ENCODE data around the gene PTK6.
"Not testable (repeated sequence)": the region's sequence is repeated elsewhere in the genome, so short reads cannot be mapped to it uniquely, and the experiment has no call there.

The PTK6 gene

GRCh38 chr20:63517376-63518309, 19.5 kb downstream of the PTK6 start:
- Histone ChIP-seq H3K36me3 (ENCODE audit: control insufficient read depth in 2 of 2, insufficient read depth in 1 of 2, low read length in 2 of 2) (peaks cover 0 to 12% of the 10 kb centered on the region in 2 experiments; a peak in 1 of 3 replicates), H3K4me1 (ENCODE audit: control insufficient read depth, insufficient read depth, low read length) (no peaks in the 10 kb centered on the region), H3K9me3 (ENCODE audit: control insufficient read depth, insufficient read depth, low read depth, low read length) (no peaks in the 10 kb centered on the region), H3K27ac (ENCODE audit: extremely low read depth, low read depth, low read length) (no peak overlapping the region), H3K4me3 (ENCODE audit: low read depth, low read length) (no peak overlapping the region)
- CTCF ChIA-PET: interaction anchor here (2.8 kb wide), 1 partner anchor 21 kb away, joined by 12 read pairs; no protein-coding TSS in a partner anchor
- POLR2A ChIA-PET: no interaction called here
- TF ChIP-seq ZNF530 (tag by site-specific recombination; IDR thresholded peaks at IDR 0.05; ENCODE audit: low read depth) (no peak), ZBTB20 (tag by site-specific recombination; IDR thresholded peaks at IDR 0.05) (no peak), IKZF3 (tag by site-specific recombination; IDR thresholded peaks at IDR 0.05) (no peak), ZNF585B (tag by site-specific recombination; IDR thresholded peaks at IDR 0.05) (no peak), ZNF433 (tag by site-specific recombination; IDR thresholded peaks at IDR 0.05; ENCODE audit: low read depth) (no peak), ZNF280D (tag by site-specific recombination; IDR thresholded peaks at IDR 0.05) (no peak), ZNF2 (tag by site-specific recombination; IDR thresholded peaks at IDR 0.05) (no peak), GLI4 (tag by site-specific recombination; IDR thresholded peaks at IDR 0.05) (no peak), PBX3 (CRISPR knock-in tag; IDR thresholded peaks at IDR 0.05) (no peak)

GRCh38 chr20:63514520-63514919, 22.7 kb downstream of the PTK6 start:
- CTCF ChIA-PET; H3K36me3 ChIP-seq (ENCODE audit: control insufficient read depth in 2 of 2, insufficient read depth in 1 of 2, low read length in 2 of 2); H3K27ac ChIP-seq (ENCODE audit: extremely low read depth, low read depth, low read length); H3K9me3 ChIP-seq (ENCODE audit: control insufficient read depth, insufficient read depth, low read depth, low read length); H3K4me3 ChIP-seq (ENCODE audit: low read depth, low read length); POLR2A ChIA-PET; H3K4me1 ChIP-seq (ENCODE audit: control insufficient read depth, insufficient read depth, low read length): not testable (repeated sequence)
- TF ChIP-seq ZNF335 (tag by site-specific recombination; conservative IDR thresholded peaks at IDR 0.05): peak; percentile 65
- TF ChIP-seq PRDM1 (tag by site-specific recombination; IDR thresholded peaks at IDR 0.05): peak; percentile 51

GRCh38 chr20:63513207-63513606, 24.0 kb downstream of the PTK6 start:
- Histone ChIP-seq H3K36me3 (ENCODE audit: control insufficient read depth in 2 of 2, insufficient read depth in 1 of 2, low read length in 2 of 2) (no peaks in the 10 kb centered on the region), H3K9me3 (ENCODE audit: control insufficient read depth, insufficient read depth, low read depth, low read length) (no peaks in the 10 kb centered on the region), H3K4me3 (ENCODE audit: low read depth, low read length) (no peak overlapping the region), H3K27ac (ENCODE audit: extremely low read depth, low read depth, low read length) (no peak overlapping the region), H3K4me1 (ENCODE audit: control insufficient read depth, insufficient read depth, low read length) (no peaks in the 10 kb centered on the region)
- TF ChIP-seq ZNF140 (tag by site-specific recombination; IDR thresholded peaks at IDR 0.05) (peak; percentile 94), SCRT1 (tag by site-specific recombination; IDR thresholded peaks at IDR 0.05; ENCODE audit: borderline replicate concordance) (no peak), GLI4 (tag by site-specific recombination; IDR thresholded peaks at IDR 0.05) (no peak), ZNF585B (tag by site-specific recombination; IDR thresholded peaks at IDR 0.05) (no peak)
- POLR2A ChIA-PET: interaction anchor here (0.5 kb wide), 1 partner anchor 71 kb away, joined by 5 read pairs; no protein-coding TSS in a partner anchor
- CTCF ChIA-PET: no interaction called here

Data from HEK293 (cell line).